ENCODE measurements around the gene TIMM8B.
A peak's percentile ranks its signal among the peaks of the same experiment; 100 is the strongest.
"Not testable (repeated sequence)": the region's sequence is repeated elsewhere in the genome, so short reads cannot be mapped to it uniquely, and the experiment has no call there.

TIMM8B gene, protein sequence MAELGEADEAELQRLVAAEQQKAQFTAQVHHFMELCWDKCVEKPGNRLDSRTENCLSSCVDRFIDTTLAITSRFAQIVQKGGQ

DNA sequence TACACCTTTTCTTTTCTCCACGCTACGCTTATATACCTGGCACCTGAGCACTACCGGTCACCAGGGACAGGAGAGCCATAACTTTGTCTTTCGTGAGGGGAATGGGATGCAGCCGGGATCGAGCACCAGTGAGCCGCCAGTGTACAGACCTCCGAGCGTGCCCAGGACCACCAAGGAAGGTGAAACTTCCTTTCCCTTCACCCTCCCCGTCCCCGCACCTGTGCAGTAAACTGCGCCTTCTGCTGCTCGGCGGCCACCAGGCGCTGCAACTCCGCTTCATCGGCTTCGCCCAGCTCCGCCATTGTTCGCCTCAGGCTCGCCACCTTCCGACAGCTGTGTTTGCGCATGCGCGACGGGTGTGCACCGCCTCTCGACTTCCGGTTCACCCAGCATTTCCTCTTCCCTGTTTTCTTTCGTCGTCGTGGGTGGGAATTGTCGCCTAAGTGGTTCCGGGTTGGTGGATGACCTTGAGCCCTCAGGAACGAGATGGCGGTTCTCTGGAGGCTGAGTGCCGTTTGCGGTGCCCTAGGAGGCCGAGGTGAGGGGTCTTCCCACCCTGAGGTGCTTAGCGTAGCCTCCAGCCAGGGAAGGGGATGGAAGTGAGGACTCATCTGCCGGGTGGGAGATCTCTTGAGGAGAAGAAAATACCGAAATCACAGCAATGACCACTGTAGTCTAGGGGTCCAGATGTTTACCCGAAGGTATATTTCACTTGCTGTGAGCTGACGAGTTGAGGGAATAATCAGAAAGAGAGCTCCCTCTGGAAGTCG is at the start of gene TIMM8B, which contains the start of gene SDHD:
Gene TIMM8B (minus strand): TSS at position 335 of the 770 bp plus-strand sequence. CDS start 33 bp downstream, at position 302.
Gene SDHD (plus strand): TSS at position 452 of the 770 bp plus-strand sequence. CDS start 35 bp downstream, at position 487.
- peak; percentile 90 to 92 for ATAC-seq

DNA sequence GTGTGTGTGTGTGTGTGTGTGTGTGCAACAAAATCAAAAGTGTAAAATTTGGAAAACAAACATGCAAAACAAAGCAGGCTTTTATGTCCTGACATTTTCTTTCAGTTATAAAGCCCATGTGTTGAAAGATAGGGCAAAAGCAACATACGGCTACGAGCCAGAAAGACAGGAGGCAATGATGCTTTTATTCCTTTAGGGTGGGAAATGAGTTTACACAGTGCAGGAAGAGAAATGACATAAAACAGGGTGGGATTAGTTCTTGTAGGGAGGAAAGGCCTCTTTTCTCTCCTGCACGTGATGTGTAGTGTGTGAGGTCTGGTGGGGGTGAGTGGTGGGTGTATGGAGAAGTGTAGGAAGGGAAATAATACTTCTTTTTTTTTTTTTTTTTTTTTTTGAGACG is 47.9 kb upstream of the TIMM8B start:
- ATAC-seq = no peak

DNA sequence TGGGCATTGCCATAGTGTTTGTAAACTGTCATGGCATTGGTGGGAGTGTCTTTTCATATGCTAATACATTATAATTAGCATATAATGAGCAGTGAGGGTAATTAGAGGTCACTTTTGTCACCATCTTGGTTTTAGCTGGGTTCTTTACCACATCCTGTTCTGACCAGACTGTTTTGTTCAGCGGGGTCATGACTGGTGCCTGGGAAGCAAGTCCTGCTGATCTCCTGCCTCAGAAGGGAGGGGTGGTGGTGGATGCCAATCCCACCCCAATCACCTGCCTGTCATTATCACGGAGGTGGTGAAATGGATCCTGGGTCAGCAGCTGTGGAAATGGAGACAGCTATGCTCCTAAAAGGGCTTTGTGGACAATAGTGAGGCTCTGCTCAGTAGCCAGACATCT is 46.2 kb upstream of the TIMM8B start:
- ATAC-seq = no peak

DNA sequence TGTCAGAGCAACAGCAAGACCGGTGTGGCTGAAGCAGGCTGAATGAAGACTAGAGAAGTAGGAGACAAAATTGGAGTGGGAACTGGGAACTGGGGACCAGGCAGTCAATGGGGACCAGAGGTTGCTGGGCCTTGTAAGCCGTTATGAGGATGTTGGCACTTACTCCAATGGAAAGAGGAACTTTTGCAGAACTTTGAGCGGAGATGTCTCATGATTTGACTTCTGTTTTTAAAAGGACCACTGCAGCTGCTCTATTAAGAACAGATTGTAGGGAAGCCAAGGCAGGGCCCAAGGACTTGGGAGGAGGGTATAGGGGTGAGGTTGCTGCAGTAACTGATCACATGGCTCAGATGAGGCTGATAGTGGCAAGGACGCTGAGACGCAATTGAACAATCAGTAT is 43.1 kb upstream of the TIMM8B start:
- no peak for ATAC-seq

DNA sequence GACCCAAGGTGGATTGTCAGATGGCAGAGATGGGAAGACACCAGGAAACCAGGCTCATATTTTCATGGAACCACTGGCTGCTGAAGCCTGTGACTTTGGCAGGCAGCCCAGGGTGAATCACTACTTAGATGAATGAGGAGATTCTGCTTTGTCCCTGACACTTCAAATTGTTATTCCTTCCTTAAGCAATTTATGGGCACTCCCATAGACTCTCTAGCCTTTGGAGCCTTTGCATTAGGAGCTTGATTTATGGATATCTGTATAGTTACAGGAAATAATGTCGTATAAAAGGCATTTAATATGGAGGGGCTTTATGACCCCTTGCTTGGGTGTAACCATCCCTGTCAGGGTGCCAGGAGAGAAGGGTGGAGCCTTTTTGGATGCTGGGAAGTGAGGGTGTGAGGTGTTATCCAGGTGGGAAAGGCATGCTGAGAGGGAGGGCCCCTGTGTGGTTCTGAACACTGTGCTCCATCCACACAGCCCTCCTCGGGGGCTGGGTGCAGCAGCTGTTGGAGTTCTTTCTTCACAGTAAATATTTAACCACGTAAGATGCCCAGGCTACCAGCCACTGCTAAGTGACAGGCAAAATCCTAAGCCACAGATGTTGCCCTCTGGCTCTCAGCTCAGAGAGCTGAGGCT is 42.0 kb upstream of the TIMM8B start:
- no peak for ATAC-seq

DNA sequence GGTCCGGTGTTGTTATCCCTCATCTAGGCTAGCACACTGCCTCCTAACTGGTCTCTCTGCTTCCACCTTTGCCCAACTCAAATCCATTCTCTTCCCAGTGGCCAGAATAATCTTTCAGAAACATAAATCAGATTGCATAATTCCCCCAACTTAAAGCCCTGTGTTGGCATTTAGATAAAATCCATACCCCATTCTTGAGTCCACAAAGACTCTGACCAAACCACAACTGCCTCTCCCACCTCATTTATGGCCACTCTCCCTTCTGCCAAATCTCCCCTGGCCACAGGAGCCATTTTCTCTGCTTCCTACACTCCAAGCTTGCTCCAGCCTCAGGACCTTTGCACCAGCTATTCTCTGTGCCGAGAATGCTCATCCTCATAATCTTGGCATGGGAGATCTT is 40.5 kb upstream of the TIMM8B start:
- no peak for ATAC-seq

DNA sequence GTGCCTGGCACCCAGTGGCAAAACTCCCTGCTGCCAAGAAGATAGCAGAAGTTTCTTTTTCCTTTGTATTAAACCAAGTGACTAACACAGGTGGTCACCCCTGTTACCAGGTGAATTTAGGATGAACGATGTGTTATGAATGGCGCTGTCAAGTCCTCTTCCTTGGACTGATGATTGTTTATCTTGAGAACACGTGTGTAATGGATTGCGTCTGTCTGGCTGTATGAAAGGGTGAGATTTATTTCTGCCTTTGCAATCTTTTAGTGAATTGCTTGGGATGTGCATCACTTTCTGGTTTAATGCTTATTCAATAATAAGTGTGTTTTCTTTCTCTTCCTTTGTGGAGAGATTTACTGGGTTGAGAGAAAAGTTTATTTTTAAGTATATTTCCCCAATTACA is 36.6 kb upstream of the TIMM8B start:
- ATAC-seq = no peak

DNA sequence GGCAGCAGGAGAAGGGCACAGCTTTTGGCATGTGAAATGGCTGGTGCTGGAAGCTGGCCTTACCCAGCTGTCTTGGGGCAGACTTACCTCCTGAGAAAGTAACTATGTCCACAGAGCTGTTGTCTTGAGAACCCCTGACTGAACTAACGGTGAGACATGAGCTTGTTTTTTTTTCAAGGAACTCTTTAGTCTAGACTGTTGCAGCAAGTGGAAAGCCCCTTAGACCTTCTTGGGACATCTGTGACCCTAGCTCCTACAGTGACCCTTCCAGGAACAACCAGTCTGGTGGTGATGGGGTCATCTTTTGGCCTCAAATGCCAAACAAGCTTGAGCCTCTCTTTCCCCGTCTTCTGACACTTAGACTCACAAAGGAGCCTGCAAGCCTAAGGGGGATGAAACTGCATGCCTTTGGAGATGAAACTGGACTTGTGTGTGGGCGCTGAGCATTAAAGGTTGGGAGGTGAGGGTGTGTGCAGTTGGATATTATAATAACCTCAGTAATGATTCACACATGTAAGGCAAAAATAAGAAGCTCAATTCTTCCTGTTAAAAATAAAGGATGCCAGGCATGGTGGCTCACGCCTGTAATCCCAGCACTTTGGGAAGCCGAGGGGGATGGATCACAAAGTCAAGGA is 35.5 kb upstream of the TIMM8B start:
- no peak for ATAC-seq

DNA sequence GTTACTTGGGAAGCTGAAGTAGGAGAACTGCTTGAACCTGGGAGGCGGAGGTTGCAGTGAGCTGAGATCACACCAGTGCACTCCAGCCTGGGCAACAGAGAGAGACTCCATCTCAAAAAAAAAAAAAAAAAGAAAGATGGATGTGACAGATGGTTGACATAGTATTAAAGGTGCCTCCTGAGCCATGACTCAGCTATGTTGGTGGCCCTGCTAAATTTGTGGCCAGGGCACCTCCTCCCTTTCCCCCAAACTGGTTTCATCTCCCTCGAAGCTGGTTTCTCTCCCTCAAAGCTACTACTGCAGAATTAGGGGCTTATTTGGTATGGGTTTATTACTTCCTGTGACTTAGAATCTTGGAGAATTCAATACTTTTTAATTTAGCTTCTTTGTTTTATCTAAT is 31.6 kb upstream of the TIMM8B start:
- ATAC-seq = peak; percentile 48 to 56

DNA sequence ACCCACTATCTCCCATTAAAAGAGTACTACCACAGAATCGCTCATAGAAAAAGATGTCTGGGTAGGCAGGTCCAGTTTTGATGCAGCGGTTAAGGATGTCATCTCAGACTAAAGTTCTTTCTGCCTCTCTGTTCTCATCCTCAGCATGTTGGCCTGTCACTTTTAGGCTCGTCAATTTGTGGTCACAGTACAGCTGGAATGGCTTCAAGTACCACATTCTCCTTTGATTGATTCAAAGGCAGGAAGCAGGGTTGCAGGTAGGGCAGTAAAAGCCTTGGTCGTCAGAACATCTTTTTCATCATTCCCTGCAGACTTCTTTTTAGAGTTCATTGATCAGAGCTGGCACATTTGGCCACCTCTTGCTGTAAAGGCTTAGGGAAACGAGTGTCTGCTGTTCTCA is 28.8 kb upstream of the TIMM8B start:
- ATAC-seq = no peak

DNA sequence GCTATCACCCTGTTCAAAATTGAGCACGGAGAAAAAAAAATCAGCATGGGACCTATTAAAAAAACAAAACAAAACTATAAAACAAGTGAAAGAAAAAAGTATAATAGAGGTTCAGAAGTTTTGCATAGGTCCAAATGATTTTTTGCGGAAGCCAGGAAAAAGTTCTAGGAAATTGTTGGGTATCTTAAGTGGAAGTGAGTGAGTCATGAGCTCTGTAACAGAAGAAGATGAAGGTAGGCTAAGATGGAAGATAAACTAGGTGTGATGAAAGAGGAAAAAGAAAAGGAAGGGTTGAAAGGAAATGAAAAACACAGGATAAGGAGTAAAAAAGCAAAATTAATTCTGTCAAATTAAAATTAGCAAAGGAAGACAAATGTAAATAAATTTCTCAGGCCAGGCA is 27.9 kb upstream of the TIMM8B start:
- no peak for ATAC-seq

DNA sequence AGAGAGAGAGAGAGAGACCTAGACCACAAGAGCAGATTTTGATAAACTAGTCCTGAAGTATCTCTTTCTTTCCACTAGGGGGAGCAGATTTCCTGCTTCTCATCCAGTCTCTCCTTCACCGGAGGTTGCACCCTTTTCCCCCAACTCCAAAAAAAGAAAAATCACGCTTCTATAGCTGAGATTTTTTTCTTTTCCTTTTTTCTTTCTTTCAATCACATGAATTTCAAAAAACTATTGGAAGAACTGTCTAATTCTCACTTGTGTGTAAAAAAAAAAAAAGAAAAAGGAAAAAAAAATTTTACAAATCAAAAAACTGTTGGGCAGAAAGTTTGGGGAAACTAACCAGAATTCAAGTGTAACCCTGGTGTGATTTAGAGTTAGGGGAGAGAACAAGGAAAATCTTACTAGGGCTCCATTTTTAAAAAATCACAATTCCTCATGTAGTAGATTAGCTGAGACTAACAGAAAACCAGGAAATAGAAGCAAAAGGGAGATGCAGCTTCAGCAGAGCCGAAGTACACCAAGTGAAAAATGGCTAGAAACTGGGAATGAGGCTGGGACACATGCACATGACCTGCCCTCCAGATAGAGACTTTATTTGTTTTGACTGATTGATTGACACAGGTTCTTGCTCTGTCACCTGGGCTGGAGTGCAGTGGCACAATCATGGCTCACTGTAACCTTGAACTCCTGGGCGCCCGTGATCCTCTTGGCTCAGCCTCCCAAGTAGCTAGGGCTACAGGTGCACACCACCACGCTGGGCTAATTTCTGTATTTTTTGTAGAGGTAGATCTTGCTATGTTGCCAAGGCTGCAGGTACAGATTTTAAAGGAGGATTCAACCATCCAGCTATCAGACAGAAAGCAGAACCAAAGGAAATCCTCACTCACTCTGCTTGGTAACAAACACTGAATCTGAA is 27.2 kb upstream of the TIMM8B start:
- ATAC-seq = peak in 1 of 2 donors; percentile 43

DNA sequence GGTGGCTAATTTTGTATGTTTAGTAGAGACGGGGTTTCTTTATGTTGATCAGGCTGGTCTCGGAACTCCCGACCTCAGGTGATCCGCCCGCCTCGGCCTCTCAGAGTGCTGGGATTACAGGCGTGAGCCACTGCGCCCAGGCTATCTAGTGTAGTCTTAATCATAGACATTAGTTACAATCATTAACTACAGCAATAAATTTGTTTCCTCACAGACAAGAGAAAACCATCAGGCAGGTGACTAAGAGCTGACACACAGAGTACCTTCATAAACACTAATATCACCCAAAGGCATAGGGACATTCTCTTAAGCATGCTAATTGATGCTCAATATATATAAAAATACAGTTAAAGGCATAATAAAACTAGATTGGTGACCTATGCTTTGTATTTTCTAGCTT is 19.5 kb upstream of the TIMM8B start:
- no peak for ATAC-seq

DNA sequence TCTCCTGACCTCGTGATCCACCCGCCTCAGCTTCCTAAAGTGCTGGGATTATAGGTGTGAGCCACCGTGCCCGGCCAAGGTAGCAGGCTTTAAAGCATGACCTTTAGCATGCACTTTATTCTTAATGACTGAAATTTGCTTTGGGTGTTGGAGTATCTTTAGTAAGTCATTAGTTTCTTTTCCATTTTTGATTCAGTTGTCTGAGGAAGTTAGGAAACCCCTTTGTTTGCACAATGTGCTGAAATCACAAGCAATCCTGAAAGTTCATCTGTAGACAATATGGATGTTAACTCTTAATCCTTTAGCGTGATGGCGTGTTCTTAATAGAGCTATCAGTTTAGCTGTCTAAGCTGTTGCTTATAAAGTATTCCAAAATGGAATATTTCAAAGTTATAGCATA is 16.9 kb upstream of the TIMM8B start:
- ATAC-seq = no peak

DNA sequence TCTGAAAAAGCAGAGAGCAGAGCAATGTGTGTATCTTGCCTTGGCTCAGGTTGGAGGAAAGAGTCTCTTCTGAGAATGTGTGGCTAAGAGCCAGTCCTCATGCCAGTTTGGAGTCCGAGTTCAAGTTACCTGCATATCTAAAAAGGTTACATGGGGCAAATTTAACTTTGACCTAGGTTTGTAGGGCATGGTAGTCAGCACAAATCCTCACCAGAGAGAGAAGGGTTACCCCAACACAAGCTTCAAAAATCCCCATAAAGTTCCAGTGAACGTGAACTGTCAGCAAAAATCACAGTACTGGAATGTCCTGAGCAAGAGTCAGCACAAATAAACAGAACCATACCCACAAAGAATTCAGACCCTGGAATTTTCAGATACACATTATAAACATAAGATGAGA is 13.9 kb upstream of the TIMM8B start:
- ATAC-seq = no peak

DNA sequence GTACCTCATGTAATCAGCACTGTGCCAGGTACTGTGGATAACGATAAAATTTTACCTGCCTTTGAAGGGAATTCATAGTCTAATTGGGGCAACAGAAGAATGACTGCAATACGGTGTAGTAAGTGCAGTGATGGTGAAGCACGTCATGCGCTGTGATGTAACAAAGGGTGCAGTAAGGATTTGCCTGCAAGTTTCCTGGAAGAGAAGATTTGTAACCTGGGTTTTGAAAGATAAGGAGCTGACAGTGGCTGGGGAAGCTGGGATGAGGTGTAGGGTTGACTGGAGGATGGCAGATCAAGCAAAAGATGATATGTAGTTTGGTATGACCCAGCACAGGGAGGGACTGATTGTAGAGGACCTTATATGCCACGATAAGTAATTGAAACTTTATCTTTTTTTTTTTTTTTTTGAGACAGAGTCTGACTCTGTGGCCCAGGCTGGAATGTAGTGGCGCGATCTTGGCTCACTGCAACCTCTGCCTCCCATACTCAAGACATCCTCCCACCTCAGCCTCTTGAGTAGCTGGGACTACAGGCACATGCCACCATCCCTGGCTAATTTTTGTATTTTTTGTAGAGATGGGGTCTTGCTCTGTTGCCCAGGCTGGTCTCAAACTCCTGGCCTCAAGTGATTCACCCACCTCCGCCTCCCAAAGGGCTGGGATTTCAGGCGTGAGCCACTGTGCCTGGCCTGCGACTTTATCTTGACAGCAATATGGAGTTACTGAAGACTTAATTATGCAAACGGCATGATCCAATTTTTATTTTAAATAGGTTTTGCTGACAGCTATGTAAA is 11.4 kb upstream of the TIMM8B start:
- no peak for ATAC-seq

DNA sequence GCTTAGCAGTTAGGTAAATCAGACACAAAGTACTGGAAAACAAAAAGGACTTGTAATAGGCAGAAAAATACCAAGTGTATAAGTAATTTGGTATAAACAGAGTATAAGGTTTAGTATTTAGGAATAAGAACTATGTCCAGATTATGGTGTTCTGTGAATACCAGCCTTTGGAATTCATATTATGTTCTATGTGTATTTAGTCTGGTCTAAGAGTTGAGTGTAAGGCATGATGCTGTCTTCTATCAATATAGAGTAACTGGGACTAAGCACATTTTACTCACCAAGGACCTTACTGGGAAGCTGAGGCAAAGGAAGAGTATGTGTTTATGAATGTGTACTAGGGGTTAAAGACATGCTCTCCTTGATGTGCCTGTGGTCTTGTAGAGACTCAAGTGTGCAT is 9.6 kb upstream of the TIMM8B start:
- ATAC-seq = no peak

DNA sequence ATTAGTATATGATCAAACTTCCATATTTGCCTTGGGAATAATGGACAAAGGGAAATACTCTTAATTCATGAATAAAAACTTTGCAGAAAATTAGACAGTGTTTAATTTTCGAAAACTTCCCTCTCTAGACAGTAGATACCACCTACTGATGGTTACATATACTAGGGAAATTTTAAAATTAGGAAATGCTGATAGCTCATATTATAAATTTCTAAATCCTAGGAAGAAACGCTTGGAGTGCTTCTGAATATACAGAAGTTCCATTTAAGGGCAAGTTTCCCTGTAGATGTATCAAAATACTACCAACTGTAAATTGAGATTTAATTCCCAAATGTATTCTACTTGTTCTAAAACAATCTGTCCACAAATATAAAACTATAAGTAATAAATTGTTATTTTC is 8.7 kb upstream of the TIMM8B start:
- ATAC-seq = not testable (repeated sequence)

DNA sequence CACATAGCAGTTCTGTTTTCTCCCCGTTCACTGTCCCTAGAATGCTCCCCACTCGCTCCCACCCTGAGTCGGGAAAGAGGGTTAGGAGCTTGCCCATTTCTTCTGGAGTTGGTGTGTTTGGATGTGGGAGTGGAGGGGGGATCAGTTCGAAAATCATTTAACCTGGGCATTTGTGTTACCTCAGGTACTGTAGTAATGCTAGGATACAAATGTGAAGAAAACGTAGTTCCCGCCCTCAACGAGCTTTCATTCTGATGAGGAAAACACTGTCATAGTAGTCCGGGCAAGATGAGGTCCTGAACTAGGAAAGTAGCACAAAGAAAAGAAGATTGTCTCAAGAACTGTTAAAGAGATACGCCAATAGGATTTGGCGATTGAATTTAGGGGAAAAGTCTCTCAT is 656 bp upstream of the TIMM8B start:
- ATAC-seq = no peak

DNA sequence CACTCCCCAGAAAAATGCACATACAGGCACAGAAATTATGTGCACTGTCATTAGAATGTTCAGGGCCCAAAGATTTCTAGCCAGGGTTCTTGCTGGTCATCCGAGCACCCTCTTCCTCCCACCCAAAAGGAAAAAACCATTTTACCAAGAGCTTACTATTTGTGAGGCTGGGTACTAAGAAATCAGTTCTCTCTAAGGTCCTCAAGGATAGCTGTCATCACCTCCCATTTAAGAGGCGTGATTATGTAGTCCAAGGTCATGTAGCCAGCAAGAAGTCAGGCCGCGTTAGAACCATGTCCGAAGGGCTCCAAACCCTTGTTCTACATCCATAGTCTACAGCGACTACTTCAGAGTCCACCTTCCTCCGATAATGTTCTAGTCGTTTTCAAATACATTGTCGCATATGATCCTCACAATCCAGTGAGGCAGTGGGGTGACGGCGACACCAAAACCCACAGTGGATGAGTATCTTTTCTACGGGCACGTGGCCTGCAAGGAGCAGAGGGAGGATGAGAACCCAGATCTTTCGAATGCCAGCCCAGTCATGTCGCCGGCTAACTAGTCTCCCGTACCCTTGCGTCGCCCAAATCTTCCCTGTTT is 634 bp downstream of the TIMM8B start:
- ATAC-seq = peak; percentile 53 to 58

DNA sequence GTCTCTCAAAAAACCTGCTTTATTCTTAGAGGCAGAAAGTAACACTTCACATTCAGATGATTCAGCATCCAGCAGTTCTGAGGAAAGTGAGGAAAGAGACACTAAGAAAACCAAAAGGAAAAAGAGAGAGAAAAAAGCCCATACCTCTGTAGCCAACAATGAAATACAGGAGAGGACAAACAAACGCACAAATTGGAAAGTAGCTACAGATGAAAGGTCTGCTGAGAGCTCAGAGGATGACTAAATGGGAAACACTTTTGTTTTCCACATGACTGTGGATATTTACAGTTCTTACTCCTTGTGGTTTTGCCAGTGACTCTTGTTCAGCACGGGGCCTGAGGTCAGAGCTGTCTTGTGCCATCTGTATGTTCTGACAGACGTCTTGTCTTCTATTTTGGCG is 3.8 kb downstream of the TIMM8B start:
- no peak for ATAC-seq

All from activated CD4-positive, CD25-positive, alpha-beta regulatory T cell treated with anti-CD3 and anti-CD28 coated beads, Interleukin-2, amount 50 U/mL, for 24 hours (primary cell).